ENCODE measurements around the gene PIK3C2G. TPM values are rescaled to one million over a fixed set of nuclear protein-coding genes. Genes with fewer than 3 reads are reported as not detected.
"Not testable (repeated sequence)": the region's sequence is repeated elsewhere in the genome, so short reads cannot be mapped to it uniquely, and the experiment has no call there.

The PIK3C2G gene
- 0.85 TPM in 1 of 2 replicates, not detected in the other for total RNA-seq

GRCh38 chr12:18261273-18261672 lies at the start of gene PIK3C2G:
TSS of gene PIK3C2G (plus strand) at chr12:18261518. CDS start at chr12:18282082, 20,564 bp downstream.
- no peak for DNase-seq (ENCODE audit: low read depth)

GRCh38 chr12:18217966-18218365 lies 43.4 kb upstream of the PIK3C2G start:
- peak; percentile 50 for DNase-seq (ENCODE audit: low read depth)

- no peak for DNase-seq (ENCODE audit: low read depth)
Measured at GRCh38 chr12:18221726-18222125, 39.6 kb upstream of the PIK3C2G start.

- no peak for DNase-seq (ENCODE audit: low read depth)
Measured at GRCh38 chr12:18222699-18223098, 38.6 kb upstream of the PIK3C2G start.

- DNase-seq (ENCODE audit: low read depth): peak; percentile 69
Measured at GRCh38 chr12:18224745-18225144, 36.6 kb upstream of the PIK3C2G start.

- peak; percentile 21 for DNase-seq (ENCODE audit: low read depth)
Measured at GRCh38 chr12:18239526-18239925, 21.8 kb upstream of the PIK3C2G start.

- peak; percentile 35 for DNase-seq (ENCODE audit: low read depth)
Measured at GRCh38 chr12:18242380-18243089, 18.8 kb upstream of the PIK3C2G start.

GRCh38 chr12:18243238-18243637 lies 18.1 kb upstream of the PIK3C2G start:
- no peak for DNase-seq (ENCODE audit: low read depth)

GRCh38 chr12:18246066-18246465 lies 15.3 kb upstream of the PIK3C2G start:
- DNase-seq (ENCODE audit: low read depth): no peak

- DNase-seq (ENCODE audit: low read depth): peak; percentile 79
Measured at GRCh38 chr12:18250313-18250916, 10.9 kb upstream of the PIK3C2G start.

GRCh38 chr12:18254081-18254480 lies 7.2 kb upstream of the PIK3C2G start:
- peak; percentile 52 for DNase-seq (ENCODE audit: low read depth)

- DNase-seq (ENCODE audit: low read depth): not testable (repeated sequence)
Measured at GRCh38 chr12:18255004-18255403, 6.3 kb upstream of the PIK3C2G start.

GRCh38 chr12:18257251-18257650 lies 4.1 kb upstream of the PIK3C2G start:
- DNase-seq (ENCODE audit: low read depth): no peak

- no peak for DNase-seq (ENCODE audit: low read depth)
Measured at GRCh38 chr12:18258929-18259328, 2.4 kb upstream of the PIK3C2G start.

- DNase-seq (ENCODE audit: low read depth): no peak
Measured at GRCh38 chr12:18259906-18260682, 1.2 kb upstream of the PIK3C2G start.

GRCh38 chr12:18261906-18262305 lies 588 bp downstream of the PIK3C2G start:
- DNase-seq (ENCODE audit: low read depth): no peak

- DNase-seq (ENCODE audit: low read depth): peak; percentile 11
Measured at GRCh38 chr12:18262514-18262913, 1.2 kb downstream of the PIK3C2G start.

GRCh38 chr12:18264581-18265075 lies 3.3 kb downstream of the PIK3C2G start:
- DNase-seq (ENCODE audit: low read depth): no peak

GRCh38 chr12:18267427-18268099 lies 6.2 kb downstream of the PIK3C2G start:
- no peak for DNase-seq (ENCODE audit: low read depth)

GRCh38 chr12:18270958-18271460 lies 9.7 kb downstream of the PIK3C2G start:
- DNase-seq (ENCODE audit: low read depth): no peak

GRCh38 chr12:18275981-18276380 lies 14.7 kb downstream of the PIK3C2G start:
- peak; percentile 81 for DNase-seq (ENCODE audit: low read depth)

GRCh38 chr12:18277196-18277595 lies 15.9 kb downstream of the PIK3C2G start:
- DNase-seq (ENCODE audit: low read depth): no peak
